Esophagus muscularis mucosa (tissue), 3 donors: Measurements from ENCODE around the gene WNT10A.

Source experiments
- CTCF ChIP-seq, 3 experiments: fragments of 200-600 bp in 2 of 3; fragments of 450-650 bp in 1 of 3; sonication (generic) in 2 of 3; IDR thresholded peaks; one replicate each; pipeline ENCODE4 v1.5.1; 2017 to 2019; ENCODE audit warnings: antibody characterized with exemption in 3 of 3, mild to moderate bottlenecking in 2 of 3, moderate library complexity in 1 of 3
- POLR2A ChIP-seq: fragments of 450-650 bp; IDR thresholded peaks from one replicate; pipeline ENCODE4 v1.6.1; 2017; ENCODE audit warnings: antibody characterized with exemption, moderate library complexity, mild to moderate bottlenecking, low read depth

- TF ChIP-seq CTCF (IDR thresholded peaks at IDR 0.05) (no peak), POLR2A (no peak)
Observed at GRCh38 chr2:218832081-218832480, 48.6 kb upstream of the WNT10A start.
